HG02884 (cell line): Measurements from ENCODE around the gene CORO6.
"Not testable (repeated sequence)": the region's sequence is repeated elsewhere in the genome, so short reads cannot be mapped to it uniquely, and the experiment has no call there.

ENCODE experiments used
- ATAC-seq: cut with Tn5 transposase; IDR thresholded peaks from one replicate; pipeline ENCODE4 v1.9.1; 2021; ENCODE audit warnings: mild to moderate bottlenecking, moderate library complexity; ENCODE audit not compliant: unreplicated experiment

The CORO6 gene

DNA sequence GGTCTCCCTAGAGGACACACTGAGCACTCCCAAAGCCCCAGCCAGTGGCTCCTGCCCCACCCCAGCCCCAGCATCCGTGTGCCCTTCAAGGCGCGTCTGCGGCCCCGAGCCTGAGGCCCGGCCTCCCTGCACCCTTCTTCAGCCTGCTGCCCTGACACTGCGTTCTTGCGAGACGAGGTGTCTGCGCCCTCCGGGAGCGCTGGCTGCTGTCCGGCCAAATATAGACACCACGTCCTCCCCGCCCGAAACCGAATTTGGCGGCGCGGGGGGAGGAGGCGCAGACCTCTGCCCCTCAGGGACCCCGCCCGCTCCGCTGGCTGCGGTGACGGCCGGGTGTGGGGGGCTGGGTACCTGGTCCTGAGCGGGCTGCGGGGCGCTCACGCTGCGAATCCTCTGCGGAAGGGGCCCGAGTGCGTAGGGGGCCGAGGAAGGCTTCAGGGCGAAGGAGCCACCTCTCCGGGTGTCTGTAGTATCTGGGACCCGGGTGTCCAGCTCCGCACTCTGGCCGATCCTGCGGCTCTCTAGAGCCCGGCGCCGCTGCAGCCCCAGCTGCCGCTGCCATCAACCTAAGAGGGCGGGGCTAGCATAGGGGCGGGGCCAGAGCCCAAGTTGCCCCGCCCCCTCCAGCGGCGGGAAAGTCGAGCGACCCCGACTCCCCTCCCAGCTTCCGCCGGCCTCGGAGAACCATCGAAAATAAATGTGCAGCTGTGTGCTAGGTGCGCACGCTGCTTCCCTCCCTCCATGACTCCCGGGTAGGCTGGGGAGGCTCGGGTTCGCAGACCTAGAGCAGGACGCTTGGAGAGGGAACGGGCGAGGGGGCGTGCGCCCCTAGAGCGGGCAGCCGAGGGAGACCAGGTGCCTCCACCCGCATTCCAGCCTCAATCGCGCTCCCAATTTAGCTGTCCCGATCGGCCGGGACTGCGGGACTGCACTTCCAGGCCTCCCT is at the start of gene CORO6:
CORO6 (minus strand) TSS at position 576 of the 946 bp plus-strand sequence. CDS start 1,491 bp downstream, outside the sequence.
- ATAC-seq: no peak

DNA sequence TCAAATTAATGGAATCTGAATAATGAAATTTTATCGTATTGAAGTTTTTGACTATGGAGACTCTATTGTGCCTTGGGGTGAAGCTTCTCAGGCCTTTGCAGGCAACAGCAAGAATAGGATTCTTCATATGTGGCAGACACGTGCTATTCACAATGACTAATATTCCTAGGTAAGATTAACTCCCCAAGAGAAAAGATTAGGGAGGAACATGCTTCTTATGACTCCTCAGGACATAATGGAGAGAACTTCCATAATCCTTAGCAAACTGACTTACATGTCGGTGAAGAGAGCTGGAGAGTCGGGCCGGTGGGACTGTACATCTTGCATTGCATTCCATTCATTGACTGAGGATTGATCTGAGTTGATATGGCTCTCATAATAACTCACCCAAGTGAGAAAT is 48.9 kb upstream of the CORO6 start:
- ATAC-seq: no peak

DNA sequence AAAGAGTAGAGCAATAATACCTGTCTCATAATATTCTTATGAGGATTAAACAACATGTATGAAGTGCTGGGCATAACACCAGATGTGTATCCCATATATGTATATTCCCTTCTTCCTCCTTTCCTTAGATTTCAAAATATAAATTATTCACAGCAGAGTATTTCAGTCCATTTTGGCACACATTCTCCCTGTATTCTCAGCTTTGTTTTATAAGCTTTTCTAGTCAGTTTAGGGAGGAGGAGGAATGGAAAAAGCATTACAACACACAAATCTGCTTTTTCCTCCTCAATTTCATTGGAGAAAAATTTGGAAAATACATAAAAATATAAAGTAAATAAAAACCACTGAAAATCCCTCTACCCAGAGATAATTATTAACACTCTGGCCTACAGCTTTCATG is 46.6 kb upstream of the CORO6 start:
- no peak for ATAC-seq

- no peak for ATAC-seq
Measured at GRCh38 chr17:29667969-29668368, 45.3 kb upstream of the CORO6 start.

DNA sequence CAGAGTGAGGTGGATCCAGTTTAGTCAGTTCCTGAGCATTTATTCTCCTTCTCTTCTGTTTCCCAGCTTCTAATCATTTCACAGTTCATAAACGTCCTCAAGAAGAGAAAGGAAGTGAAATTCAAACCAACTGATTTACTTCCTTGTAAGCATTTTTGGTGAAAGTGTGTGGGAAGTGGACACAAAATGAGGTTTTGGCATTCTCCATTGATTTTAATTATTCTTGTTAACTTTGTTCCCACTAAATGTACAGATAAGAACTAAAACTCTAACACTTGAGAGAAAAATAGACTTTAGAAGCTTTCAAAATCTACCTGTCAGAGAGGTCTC is 42.7 kb upstream of the CORO6 start:
- ATAC-seq: no peak

DNA sequence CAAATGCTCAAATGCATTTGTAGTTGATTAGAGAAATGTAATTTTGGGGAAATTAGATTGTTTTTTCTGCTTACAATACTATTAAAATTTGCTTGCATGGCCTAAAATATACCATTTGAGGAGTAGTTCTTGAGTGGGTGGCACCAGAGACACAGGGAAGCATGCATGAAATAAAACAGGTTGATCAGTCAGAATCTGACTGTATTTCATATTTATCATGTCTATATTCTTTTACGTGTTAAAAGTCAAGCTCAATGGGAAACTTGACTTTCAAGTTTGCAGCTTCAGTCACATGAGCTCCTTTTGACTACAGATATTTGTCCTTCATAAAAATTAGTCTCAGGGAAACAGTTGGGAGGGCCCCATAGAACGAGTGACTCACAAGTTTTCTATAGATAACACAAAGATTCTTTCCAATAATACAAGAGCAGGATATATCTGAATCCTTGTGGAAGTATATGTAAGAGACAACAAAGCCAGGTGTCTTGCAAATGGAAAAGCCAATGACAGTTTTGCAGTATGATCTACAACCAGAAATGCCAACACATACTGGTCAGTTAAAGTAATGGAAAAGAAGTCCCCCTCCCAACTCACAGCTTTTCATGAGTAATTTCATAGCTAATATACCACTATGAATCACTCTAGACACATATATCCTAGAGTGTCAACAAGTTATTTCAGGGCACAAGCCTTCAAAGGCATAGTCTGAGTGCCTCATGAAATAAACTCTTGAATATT is 42.2 kb upstream of the CORO6 start:
- ATAC-seq: no peak

DNA sequence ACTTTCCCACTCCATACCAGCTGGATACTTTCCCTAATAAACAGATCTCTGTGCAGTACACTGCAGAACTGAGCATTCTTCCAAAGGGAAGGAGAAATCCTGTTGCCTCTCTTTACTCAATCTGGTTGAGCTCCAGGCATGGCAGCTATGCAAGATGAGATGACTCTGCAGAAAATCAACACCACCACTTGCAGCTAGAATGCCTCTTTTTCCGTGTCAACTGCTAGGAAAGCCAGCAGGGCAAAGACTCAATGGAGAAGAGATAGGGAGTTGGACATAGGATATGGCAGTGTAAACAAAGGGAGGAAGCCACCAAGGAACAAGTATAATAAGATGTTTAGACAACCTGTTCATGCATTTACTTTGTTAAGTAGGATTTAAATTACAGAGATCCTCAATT is 40.4 kb upstream of the CORO6 start:
- no peak for ATAC-seq

DNA sequence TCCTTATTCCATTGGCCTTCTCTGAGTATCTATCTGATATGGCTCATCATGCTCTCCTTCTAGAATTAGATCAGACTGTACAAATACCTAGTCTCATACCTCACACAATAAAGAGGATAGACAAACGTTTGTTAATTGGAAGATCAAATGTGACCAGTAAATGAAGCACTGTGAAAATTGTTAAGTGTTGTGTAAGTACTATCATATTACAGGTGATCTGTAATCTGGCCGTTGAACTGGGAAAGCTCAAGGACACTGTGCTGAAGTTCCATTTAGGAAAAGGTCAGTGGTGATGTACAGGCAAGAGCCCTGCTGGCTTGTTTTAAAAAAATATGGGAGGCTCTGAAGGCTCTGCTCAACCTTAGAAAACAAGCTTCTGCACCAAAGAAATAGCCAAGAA is 38.5 kb upstream of the CORO6 start:
- ATAC-seq: no peak

GRCh38 chr17:29659155-29659554 is 36.4 kb upstream of the CORO6 start:
- no peak for ATAC-seq

DNA sequence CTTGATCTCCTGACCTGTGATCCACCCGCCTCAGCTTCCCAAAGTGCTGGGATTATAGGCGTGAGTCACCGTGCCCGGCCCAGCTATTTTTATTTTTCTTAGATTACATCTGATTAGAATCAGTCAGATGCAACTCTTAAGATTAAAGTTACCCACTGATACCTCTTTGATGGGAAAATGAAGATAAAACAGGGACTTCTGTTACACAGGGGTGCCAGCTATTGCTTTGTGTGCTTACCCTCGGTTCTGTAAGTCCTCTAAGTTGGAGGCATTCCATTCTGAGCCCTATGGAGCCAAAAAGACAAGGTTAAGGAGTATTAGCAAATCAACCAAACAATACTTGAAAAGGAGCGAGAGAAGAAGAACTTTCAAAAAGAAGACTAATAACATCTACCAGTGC is 32.6 kb upstream of the CORO6 start:
- no peak for ATAC-seq

- no peak for ATAC-seq
Measured at GRCh38 chr17:29653995-29654714, 31.4 kb upstream of the CORO6 start.

- ATAC-seq: no peak
Measured at GRCh38 chr17:29652976-29653375, 30.3 kb upstream of the CORO6 start.

GRCh38 chr17:29651913-29652312 is 29.2 kb upstream of the CORO6 start:
- ATAC-seq: not testable (repeated sequence)

DNA sequence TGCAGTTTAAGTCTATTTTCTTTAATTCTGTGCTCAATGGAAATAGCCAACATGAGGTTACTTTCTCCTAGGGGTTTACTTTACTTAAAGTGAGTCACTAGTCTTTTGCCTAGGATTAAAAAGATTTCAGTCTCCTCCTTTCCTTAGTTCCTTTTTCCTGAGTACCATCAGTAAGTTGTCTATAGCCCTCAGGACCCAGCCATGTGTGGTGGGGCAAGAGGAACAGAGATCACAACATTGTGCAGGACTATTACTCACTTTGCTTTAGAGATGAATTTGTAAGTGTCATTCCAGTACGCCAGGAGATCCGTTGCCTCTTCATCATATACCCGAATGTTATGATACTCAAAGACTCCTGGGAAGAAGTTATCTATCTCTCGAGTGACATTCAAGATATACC is 27.7 kb upstream of the CORO6 start:
- no peak for ATAC-seq

DNA sequence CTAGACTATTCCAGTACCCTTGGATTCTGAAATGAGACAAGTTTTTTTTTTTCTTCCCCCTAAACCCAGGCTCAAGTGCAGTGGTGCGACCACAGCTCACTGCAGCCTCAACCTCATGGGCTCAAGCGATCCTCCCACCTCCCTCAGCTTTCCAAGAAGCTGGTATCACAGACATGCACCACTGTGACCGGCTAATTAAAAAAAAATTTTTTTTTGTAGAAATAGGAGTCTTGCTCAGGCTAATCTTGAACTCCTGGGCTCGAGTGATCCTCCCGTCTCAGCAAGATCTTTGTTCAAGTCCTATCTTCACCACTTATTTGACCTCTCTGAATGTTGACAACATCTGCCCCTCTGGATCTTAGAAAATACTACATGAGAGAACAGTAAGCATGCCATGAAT is 26.6 kb upstream of the CORO6 start:
- no peak for ATAC-seq

GRCh38 chr17:29648005-29648404 is 25.3 kb upstream of the CORO6 start:
- ATAC-seq: no peak

- no peak for ATAC-seq
Measured at GRCh38 chr17:29645515-29646051, 22.9 kb upstream of the CORO6 start.

DNA sequence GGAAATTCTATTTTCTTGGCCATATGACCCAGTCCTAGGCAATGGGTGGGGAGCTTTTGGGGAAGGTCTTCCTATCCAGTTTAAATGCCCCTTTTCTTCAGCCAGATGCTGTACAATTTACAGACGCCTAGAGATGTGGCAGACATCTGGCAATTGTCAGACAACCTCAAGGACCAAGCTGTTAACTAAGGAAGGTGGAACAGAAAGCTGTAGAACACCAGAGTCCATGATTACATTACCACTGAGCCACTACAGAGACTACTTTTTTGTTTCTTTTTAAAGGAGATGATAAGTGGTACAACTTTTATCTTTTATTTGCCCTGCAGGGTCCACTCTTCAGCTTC is 21.1 kb upstream of the CORO6 start:
- no peak for ATAC-seq

DNA sequence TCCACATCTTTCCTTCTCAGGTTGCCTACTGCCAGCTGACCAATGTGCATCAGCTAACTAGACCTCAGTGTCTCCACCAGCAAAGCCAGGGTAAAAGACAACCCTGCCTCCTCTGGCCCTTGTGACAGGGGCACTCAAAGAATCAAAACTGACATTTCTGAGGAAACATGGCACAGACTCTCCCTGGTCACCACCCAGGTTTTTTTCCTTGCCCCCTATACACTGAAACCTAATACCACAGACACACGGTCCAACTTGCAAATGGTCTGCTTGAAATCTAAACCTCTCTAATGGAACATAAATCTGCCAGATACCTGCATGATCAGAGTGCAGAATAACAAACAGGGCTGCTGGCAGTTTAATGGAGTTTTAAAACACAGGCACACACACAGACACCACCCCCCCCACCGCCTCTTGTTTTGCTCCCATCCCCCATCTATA is 19.5 kb upstream of the CORO6 start:
- ATAC-seq: no peak

- no peak for ATAC-seq
Measured at GRCh38 chr17:29640981-29641642, 18.4 kb upstream of the CORO6 start.

- ATAC-seq: no peak
Measured at GRCh38 chr17:29640413-29640812, 17.7 kb upstream of the CORO6 start.
